A673 (cell line): ENCODE data around the gene RGS6. TPM values are rescaled to one million over a fixed set of nuclear protein-coding genes. Genes with fewer than 3 reads are reported as not detected.
A peak's percentile ranks its signal among the peaks of the same experiment; 100 is the strongest.

Experiments used
- BruUV-seq: library from RNA; stranded (reverse); fragments of 400-500 nt; replicated peaks from 2 replicates; lab custom pipeline; 2021; lab: Mats Ljungman, UMichigan
- CTCF ChIA-PET: fragments of 300-600 bp; sonication (Branson Sonifier 250); formaldehyde crosslinking; loops from one replicate; lab custom pipeline; 2022; ENCODE audit warnings: antibody characterized with exemption; lab: Charles Lee
- POLR2A ChIA-PET: fragments of 300-600 bp; sonication (Branson Sonifier 250); formaldehyde crosslinking; loops from one replicate; lab custom pipeline; 2022; ENCODE audit warnings: antibody characterized with exemption; ENCODE audit not compliant: low non-redundant PET; lab: Charles Lee
- DNase-seq: peaks from one replicate; pipeline ENCODE4 v3.0.0-alpha.2; 2015; ENCODE audit warnings: low spot score
- H3K27ac ChIP-seq: fragments of 200-600 bp; sonication (generic); 2 replicates; pipeline ENCODE4 v1.5.1; 2016; ENCODE audit warnings: mixed run types, low read depth, mild to moderate bottlenecking, mixed read lengths, antibody characterized with exemption, low read length; ENCODE audit not compliant: poor library complexity, severe bottlenecking
- H3K27me3 ChIP-seq: fragments of 200-600 bp; sonication (generic); replicated peaks from 2 replicates; pipeline ENCODE4 v1.6.1; 2017; ENCODE audit warnings: mixed run types, low read depth, mild to moderate bottlenecking, mixed read lengths, antibody characterized with exemption, low read length; ENCODE audit not compliant: insufficient read depth, poor library complexity
- H3K36me3 ChIP-seq: fragments of 200-600 bp; sonication (generic); 2 replicates; pipeline ENCODE4 v1.6.1; 2016; ENCODE audit warnings: mixed run types, mild to moderate bottlenecking, mixed read lengths, antibody characterized with exemption, low read length; ENCODE audit not compliant: insufficient read depth, poor library complexity, severe bottlenecking
- H3K4me1 ChIP-seq: fragments of 200-600 bp; sonication (generic); 2 replicates; pipeline ENCODE4 v1.6.1; 2017; ENCODE audit warnings: mixed run types, mild to moderate bottlenecking, mixed read lengths, antibody characterized with exemption, low read length; ENCODE audit not compliant: insufficient read depth, poor library complexity, severe bottlenecking
- H3K4me3 ChIP-seq: fragments of 200-600 bp; sonication (generic); 2 replicates; pipeline ENCODE4 v1.5.1; 2016; ENCODE audit warnings: low read depth, mixed run types, mild to moderate bottlenecking, mixed read lengths, low read length; ENCODE audit not compliant: poor library complexity, severe bottlenecking
- H3K9me3 ChIP-seq: fragments of 200-600 bp; sonication (generic); 2 replicates; pipeline ENCODE4 v1.6.1; 2016; ENCODE audit warnings: mixed run types, low read depth, mild to moderate bottlenecking, mixed read lengths, antibody characterized with exemption, low read length; ENCODE audit not compliant: poor library complexity, severe bottlenecking
- EZH2 ChIP-seq: fragments of 200-600 bp; sonication (generic); IDR thresholded peaks from 2 replicates; pipeline ENCODE4 v1.6.1; 2017; ENCODE audit warnings: borderline replicate concordance, low read depth, mild to moderate bottlenecking, mixed read lengths, antibody characterized with exemption, low read length; ENCODE audit not compliant: poor library complexity, severe bottlenecking
- intact Hi-C: fragments of 100-400 bp; cut with micrococcal nuclease; formaldehyde crosslinking; loops from one replicate; pipeline ENCODE4 v1.10.0; 2022; ENCODE audit not compliant: unreplicated experiment
- total RNA-seq: library from RNA; stranded (reverse); gene quantifications from 2 replicates; pipeline ENCODE4 v1.2.3, GENCODE V29; 2021
- TF ChIP-seq, protein P1 (sequence below): fragments of 300-800, 200-600 bp; sonication (generic); conservative IDR thresholded peaks from 2 replicates; pipeline ENCODE4 v1.5.1; 2017; ENCODE audit warnings: low read depth, mild to moderate bottlenecking, antibody characterized with exemption, low read length, moderate library complexity, mixed read lengths

The RGS6 gene
- total RNA-seq, 1 experiment from 2014 or later: not detected

DNA sequence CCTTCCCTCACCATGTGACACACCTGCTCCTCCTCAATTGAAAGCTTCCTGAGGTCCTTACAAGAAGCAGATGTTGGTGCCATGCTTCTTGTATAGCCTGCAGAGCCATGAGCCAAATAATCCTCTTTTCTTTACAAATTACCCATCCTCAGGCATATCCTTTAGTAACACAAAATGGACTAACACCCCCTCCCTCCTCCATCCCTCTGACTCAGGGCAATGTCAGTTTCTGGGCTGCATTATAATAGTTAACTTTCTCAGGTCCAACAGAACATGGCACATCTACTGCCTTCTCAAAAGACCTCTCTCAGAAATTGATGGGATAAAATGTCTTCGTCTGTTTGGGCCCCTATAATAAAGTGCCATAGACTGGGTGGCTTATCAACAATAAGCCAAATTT, 674.6 kb downstream of the RGS6 start:
- Histone ChIP-seq H3K36me3 (no peaks in the 10 kb centered on the region), H3K4me3 (no peak overlapping the region), H3K27ac (no peak overlapping the region), H3K27me3 (no peaks in the 10 kb centered on the region), H3K9me3 (no peaks in the 10 kb centered on the region), H3K4me1 (no peaks in the 10 kb centered on the region)
- ChIA-PET CTCF (no interaction called here), POLR2A (no interaction called here)
- intact Hi-C loops: no loop called here
- BruUV-seq: no TSS peak
- TF ChIP-seq EZH2: no peak
- TF ChIP-seq, protein P1, sequence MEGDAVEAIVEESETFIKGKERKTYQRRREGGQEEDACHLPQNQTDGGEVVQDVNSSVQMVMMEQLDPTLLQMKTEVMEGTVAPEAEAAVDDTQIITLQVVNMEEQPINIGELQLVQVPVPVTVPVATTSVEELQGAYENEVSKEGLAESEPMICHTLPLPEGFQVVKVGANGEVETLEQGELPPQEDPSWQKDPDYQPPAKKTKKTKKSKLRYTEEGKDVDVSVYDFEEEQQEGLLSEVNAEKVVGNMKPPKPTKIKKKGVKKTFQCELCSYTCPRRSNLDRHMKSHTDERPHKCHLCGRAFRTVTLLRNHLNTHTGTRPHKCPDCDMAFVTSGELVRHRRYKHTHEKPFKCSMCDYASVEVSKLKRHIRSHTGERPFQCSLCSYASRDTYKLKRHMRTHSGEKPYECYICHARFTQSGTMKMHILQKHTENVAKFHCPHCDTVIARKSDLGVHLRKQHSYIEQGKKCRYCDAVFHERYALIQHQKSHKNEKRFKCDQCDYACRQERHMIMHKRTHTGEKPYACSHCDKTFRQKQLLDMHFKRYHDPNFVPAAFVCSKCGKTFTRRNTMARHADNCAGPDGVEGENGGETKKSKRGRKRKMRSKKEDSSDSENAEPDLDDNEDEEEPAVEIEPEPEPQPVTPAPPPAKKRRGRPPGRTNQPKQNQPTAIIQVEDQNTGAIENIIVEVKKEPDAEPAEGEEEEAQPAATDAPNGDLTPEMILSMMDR: no peak
- no peak for DNase-seq

DNA sequence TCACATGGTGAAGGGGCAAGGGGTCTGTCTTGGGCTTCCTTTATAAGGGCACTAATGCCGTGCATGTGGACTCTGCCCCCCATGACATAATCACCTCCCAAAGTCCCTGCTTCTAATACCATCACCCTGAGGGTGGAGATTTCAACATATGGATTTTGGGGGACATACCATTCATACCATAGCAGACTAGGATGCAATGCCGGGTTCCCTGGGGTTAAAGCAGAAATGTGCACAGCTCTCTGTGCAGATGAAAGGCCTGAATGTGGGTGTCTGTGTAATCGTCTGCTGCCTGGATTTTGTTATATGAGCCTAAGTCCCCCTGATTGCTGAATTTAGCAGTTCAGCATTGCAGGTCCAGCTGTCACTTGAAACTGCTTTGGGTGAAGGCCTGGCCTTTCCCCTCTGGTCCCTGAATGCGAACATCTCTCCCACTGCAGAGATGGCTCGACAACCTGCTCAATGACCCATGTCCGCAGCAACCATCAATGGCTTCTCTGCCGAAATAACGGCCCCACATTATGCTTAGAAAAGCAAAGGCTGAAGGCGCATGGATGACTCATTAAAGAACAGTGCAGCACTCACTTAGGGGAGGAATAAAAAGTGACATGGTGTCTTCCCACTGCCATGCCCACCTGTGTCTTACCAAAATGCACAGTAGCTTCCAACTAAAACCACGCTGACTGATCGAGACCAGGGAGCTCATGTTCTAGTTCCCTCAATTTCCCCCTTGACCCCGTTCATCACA, 675.3 kb downstream of the RGS6 start:
- TF ChIP-seq, protein P1: no peak
- no peak for TF ChIP-seq EZH2
- Histone ChIP-seq H3K27ac (no peak overlapping the region), H3K9me3 (no peaks in the 10 kb centered on the region), H3K4me1 (no peaks in the 10 kb centered on the region), H3K27me3 (no peaks in the 10 kb centered on the region), H3K4me3 (no peak overlapping the region), H3K36me3 (no peaks in the 10 kb centered on the region)
- no TSS peak for BruUV-seq
- no peak for DNase-seq
- intact Hi-C loops: no loop called here
- ChIA-PET POLR2A (no interaction called here), CTCF (no interaction called here)

DNA sequence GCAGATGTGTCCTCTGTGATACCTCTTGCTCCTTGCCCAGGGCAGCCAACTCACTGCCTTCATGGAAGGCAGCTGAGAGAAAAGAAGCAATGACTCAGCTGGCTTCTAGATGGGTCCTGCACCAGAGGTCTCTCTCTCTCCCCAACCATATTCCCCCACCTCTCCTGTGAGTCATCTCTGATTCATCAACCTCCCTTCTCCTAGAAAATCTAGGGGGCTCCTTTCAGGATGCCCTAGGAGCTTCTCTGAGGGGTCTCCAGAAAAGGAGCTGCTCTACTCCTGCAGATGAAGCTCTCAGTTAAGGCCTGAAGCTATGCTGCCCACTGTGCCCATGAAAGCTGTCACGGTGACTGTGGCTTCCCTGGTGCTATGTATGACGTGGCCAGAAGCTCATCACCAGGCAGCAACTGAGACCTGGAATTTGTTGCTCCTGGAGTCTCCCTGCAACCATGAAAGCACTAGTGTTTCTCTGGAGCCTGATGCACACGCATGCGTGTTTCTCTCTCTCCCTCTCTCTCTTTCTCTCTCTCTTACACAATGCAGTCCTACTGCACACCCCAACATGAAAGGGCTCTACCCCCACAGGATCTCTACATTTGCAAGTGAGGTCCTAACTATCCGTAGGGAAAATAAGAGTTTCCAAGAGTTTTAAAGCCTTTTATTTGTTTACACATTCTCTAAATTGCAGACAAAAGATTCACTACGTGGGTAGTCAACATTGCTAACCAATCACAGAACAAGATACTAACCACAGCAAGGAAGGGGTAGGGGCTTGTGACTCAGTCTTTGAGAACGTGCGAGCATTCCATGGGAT, 676.4 kb downstream of the RGS6 start:
- H3K4me1 ChIP-seq: no peaks in the 10 kb centered on the region
- TF ChIP-seq EZH2: no peak
- TF ChIP-seq, protein P1: no peak
- no peaks in the 10 kb centered on the region for H3K27me3 ChIP-seq
- ChIA-PET CTCF (no interaction called here), POLR2A (no interaction called here)
- no TSS peak for BruUV-seq
- no peaks in the 10 kb centered on the region for H3K9me3 ChIP-seq
- intact Hi-C loops: no loop called here
- H3K27ac ChIP-seq: no peak overlapping the region
- H3K4me3 ChIP-seq: no peak overlapping the region
- peak; percentile 31 for DNase-seq
- H3K36me3 ChIP-seq: no peaks in the 10 kb centered on the region
